CD1c-positive myeloid dendritic cell (primary cell): ENCODE results near the gene TBL1X.
A peak's percentile ranks its signal among the peaks of the same experiment; 100 is the strongest.

Source experiments
- DNase-seq: peaks from one replicate; pipeline ENCODE4 v3.0.0-alpha.2; 2016; ENCODE audit errors: extremely low spot score

The TBL1X gene

GRCh38 chrX:9668537-9668936 is 203.7 kb downstream of the TBL1X start:
- no peak for DNase-seq

DNA sequence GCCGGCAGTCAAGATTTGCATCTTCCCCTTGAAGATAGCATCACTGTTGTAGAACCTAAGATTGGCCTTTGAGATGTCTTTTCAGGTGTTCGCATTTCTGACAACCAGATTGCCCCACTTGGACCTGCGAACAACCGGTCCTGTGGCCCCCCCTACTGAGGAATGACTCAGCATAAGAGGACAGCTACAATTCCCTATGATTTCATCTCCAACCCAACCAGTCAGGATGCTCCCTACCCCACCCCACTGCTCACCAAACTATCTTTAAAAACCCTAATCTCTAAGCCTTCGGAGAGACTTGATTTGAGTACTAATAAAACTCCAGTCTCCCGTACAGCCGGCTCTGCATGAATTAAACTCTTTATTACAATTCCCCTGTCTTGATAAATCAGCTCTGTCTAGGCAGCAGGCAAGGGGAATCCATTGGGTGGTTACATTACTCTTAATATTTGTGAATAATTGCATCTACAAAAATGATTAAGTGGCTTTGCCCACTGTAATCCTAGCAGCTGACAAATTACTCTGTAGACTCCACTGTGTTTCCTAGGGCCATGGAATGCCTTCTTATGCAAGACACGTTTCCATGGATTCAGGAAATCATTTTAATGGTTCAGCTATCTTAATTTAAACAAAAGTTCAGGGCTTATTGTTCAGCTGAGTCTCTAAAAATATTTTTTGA is 205.4 kb downstream of the TBL1X start:
- DNase-seq, result no peak

DNA sequence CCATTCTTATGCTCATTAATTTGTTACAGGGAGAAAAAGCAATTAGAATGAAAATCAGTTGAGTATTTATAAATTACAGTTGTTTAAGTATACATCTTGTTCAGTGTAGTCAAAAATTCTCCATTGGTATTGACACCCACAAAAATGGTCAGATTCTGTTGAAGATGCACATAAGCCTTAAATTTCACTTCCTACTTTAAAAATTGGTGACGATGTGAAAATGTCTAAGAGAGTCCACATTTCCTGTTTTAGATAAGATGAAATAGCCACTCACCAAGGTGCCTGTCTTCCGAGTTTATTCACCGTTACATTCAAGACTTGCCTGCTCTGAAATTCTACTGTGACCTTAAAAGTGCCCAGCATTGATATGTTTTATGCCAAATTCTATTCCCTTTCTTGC is 207.1 kb downstream of the TBL1X start:
- peak; percentile 52 for DNase-seq

DNA sequence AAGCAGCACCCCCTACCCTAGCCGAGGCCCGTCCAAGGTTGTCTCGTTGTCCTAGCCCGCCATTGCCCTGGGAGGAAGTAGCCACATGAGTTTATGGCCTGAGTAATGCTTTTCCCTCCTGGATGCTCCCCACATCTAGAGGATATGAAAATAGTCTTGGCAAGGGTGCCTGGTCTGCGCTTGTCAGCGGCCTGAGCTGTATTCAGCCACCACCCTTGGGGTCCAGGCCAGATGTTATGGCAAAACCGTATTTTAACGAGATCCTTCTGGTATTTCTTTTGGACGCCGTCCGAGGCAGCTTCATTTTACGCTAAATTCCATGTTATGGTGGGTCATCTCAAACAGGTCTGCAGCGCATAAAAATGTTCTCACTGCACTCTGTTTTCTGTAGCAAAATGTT is 211.4 kb downstream of the TBL1X start:
- DNase-seq, result no peak

DNA sequence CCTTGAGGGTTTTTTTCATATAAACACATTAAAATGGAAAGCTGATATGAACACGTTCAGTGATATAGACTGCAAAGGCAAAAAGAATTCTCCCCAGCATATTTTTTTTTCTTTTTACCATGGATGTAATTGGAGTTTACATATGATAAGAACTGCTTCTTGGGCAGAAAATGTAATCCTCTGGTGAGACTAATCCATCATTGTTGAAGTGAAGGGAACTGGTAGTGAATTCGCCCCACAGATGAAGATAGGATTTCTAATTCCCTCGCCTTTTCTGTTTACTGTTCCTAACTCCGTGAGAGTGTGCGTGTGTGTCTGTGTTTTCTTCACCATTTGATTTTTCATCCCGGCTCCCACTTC is 211.9 kb downstream of the TBL1X start:
- DNase-seq, result no peak

- peak; percentile 66 for DNase-seq
Observed at GRCh38 chrX:9677098-9677739, 212.4 kb downstream of the TBL1X start.

- no peak for DNase-seq
Observed at GRCh38 chrX:9678215-9678965, 213.5 kb downstream of the TBL1X start.

DNA sequence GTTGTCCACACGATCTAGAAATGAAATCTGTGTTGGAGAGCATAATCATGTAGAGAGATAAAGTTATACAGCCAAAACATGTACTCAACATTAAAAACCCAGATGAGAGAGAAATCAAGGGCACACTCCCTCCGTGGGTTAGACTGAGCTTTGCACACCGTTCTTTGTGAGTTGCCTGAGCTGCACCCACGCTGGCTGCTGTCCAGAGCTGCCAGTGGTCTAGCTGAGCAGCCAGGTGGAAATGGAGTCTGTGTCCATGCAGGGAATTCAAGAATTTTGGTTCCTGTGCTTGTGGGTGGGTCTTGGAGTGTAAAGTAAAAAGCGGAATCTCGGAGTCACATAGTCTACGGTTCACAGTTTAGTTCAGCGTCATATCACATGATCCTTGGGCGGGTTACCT is 216.2 kb downstream of the TBL1X start:
- DNase-seq, result no peak

- DNase-seq, result no peak
Observed at GRCh38 chrX:9681422-9681821, 216.6 kb downstream of the TBL1X start.

- DNase-seq, result no peak
Observed at GRCh38 chrX:9682456-9682855, 217.6 kb downstream of the TBL1X start.

DNA sequence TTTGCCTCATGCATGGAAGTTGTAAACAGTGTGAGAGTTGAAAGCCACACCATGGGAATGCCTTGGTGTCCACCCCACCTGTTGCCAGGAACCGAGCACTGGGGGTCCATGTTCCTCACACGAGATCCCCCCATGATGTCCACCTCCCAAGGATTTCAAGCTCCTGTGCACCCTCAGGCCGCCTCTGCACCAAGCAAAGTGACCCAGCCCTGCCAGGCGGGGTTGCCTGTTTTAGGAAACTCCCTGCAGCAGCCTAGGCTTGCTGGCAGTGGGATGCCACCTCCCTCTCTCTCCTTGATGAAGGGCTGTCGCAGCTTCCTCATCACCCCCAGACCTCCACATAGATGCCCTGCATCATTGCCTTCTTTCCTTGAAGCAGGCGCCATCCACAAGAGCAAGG is 218.0 kb downstream of the TBL1X start:
- DNase-seq, result no peak

DNA sequence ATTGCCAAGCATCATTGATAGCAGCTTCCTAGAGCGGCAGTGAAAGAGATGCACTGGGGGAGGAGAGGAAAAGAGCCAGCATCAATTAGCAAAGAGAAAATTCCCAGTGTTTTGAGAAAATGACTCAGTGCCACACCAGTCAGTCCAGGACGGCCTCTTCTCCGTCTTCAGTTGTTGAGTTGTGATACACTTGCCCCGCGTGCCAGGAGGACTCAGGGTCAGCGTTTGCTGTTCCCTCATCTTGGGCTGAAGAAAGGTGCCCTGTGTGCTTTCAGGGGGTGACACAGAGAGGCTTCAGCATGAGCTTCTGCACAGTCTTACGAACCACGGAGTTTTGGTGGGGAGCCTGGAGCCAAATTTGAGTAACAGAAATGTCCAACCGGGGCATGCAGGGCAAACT is 218.5 kb downstream of the TBL1X start:
- DNase-seq, result no peak

DNA sequence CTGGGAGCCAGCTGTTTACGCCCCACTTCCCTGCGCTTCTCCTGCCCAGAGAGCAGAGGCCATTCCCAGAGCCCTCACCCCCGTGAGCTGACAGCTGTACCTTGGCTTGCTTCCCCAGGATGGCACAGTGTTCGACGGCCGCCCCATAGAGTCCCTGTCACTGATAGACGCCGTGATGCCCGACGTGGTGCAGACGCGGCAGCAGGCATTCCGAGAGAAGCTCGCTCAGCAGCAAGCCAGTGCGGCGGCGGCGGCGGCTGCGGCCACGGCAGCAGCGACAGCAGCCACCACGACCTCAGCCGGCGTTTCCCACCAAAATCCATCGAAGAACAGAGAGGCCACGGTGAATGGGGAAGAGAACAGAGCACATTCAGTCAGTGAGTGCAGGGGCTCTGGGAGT is 223.0 kb downstream of the TBL1X start:
- no peak for DNase-seq

- DNase-seq, result no peak
Observed at GRCh38 chrX:9688833-9689232, 224.0 kb downstream of the TBL1X start.

- no peak for DNase-seq
Observed at GRCh38 chrX:9690046-9690445, 225.2 kb downstream of the TBL1X start.

- no peak for DNase-seq
Observed at GRCh38 chrX:9693307-9694001, 228.6 kb downstream of the TBL1X start.

DNA sequence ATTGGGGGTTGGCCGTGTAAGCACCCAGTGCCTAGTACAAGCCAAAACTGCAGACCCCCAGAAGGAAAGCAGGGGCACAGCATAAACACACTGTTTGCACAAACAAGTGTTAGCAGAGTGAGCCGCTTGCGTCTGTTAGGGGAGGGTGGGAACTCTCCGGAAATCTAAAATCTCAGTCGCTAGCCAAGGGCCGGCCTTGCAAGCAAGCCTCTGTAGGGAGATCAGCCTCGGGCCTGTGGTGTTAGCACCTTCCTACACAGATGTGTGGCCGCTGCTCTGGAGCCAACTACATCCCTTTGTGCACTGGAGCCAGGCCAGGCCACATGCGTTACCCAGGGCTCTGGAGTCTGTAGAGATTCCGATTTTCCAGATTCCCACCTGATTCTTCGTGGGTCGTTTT is 233.7 kb downstream of the TBL1X start:
- no peak for DNase-seq

GRCh38 chrX:9700555-9700954 is 235.7 kb downstream of the TBL1X start:
- no peak for DNase-seq

GRCh38 chrX:9701790-9702189 is 236.9 kb downstream of the TBL1X start:
- no peak for DNase-seq

DNA sequence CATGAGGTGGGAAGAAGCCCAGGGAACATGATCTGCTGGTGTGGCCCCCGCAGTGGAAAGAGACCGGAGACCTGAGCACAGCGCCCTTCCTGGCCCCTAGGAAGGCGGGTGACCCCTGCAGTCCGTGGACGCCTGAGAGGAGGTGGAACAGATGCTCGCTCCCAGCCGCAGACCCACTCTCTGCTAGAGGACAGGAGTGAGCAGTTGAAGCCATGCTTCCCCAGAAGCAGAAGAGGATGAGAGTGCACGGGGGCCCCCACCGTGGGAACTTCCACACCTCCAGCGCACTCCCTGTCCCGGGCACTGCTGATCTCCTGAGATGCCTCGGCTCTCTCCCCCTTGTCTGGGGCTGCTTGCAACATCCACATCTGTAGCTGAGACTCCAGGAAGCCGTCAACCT is 238.5 kb downstream of the TBL1X start:
- no peak for DNase-seq

DNA sequence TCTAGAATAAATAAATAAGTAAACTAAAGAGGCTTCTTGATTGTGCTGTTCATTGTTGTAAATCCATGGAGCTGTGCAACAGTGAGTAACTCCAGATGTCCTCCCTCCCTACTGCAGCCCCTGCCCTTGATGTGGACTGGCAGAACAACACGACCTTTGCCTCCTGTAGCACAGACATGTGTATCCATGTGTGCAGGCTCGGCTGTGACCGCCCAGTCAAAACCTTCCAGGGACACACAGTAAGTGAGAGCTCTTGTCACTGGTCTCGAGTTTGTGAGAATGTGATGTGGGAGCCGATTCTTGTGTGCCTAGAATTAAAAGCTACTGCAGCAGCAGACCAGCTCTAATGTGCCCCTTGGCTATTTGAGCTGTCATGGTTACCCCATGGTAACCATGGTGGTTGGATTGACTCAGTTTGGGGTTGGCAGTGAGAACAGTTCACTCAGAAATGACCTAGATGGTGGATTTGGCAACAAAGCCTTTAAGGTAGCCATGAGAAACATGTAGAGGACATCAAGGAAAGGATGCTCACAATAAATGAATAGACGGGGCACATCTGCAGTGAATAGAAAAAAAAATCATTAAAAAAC is 240.1 kb downstream of the TBL1X start:
- DNase-seq, result no peak

DNA sequence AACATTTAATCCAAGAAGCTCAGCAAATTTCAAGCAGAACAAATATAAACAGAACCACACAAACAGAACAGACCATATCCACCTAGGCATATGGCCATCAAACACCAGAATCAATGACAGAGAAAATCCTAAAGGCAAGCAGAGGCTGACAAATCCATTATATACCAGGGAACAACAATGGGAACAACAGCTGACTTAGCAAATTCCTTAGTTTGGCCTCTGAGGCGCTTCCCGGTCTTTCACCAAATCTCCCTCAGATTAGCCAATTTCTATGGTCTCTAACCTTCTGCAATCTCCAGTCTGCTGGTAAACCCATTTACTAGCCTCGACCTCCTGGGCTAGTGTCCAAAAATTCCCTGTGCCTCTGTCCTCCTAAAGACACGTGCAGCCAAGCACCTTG is 241.6 kb downstream of the TBL1X start:
- DNase-seq, result no peak
